ENCODE measurements around the gene APCDD1.

GRCh38 chr18:10477121-10477862, 22.9 kb downstream of the APCDD1 start:
- TF ChIP-seq CTCF (IDR thresholded peaks at IDR 0.05; ENCODE audit: low read depth, low read length): no peak
- TF ChIP-seq EZH2phosphoT487 (IDR thresholded peaks at IDR 0.05; ENCODE audit: low read depth): no peak
